Esophagus muscularis mucosa (tissue), 4 donors: Measurements from ENCODE around the gene DMAC2. TPM values are rescaled to one million over a fixed set of nuclear protein-coding genes. Genes with fewer than 3 reads are reported as not detected.

Experiments used
- DNase-seq: peaks from one replicate; pipeline ENCODE4 v3.0.0-alpha.2; 2017; ENCODE audit errors: extremely low spot score
- H3K27ac ChIP-seq, 4 donors: fragments of 200-600 bp; sonication (generic); replicated peaks in 1 of 4; 1 replicate in 3 of 4; 2 replicates in 1 of 4; pipeline ENCODE4 v1.5.1; 2016 to 2019; ENCODE audit warnings: mild to moderate bottlenecking in 1 of 4
- H3K27me3 ChIP-seq, 4 donors: fragments of 200-600 bp; sonication (generic); one replicate each; pipeline versions ENCODE4 v1.5.1 to v1.6.0; 2016 to 2019
- H3K36me3 ChIP-seq, 4 donors: fragments of 200-600 bp; sonication (generic); one replicate each; pipeline ENCODE4 v1.5.1; 2016 to 2019
- H3K4me1 ChIP-seq, 4 donors: fragments of 200-600 bp; sonication (generic); one replicate each; pipeline ENCODE4 v1.5.1; 2016 to 2019
- H3K4me3 ChIP-seq, 4 donors: fragments of 200-600 bp; sonication (generic); 1 replicate in 2 of 4; 2 replicates in 2 of 4; pipeline ENCODE4 v1.5.1; 2016 to 2019; ENCODE audit warnings: mild to moderate bottlenecking in 4 of 4, moderate library complexity in 1 of 4
- H3K9me3 ChIP-seq, 4 donors: fragments of 200-600 bp; sonication (generic); 1 replicate in 3 of 4; 2 replicates in 1 of 4; pipeline ENCODE4 v1.5.1; 2016 to 2019
- EP300 ChIP-seq: sonication (generic); formaldehyde crosslinking; IDR thresholded peaks from one replicate; pipeline ENCODE4 v1.6.1; 2017; ENCODE audit warnings: antibody characterized with exemption
- POLR2A ChIP-seq: fragments of 450-650 bp; IDR thresholded peaks from one replicate; pipeline ENCODE4 v1.6.1; 2017; ENCODE audit warnings: antibody characterized with exemption, moderate library complexity, mild to moderate bottlenecking, low read depth
- POLR2AphosphoS5 ChIP-seq, 2 donors: sonication (generic); formaldehyde crosslinking; IDR thresholded peaks; one replicate each; pipeline ENCODE4 v1.6.1; 2017; ENCODE audit warnings: antibody characterized with exemption in 2 of 2
- WGBS: methylation state at CpG from one replicate; pipeline ENCODE4 v1.1.5; 2018; 5-methylcytosine and 5-hydroxymethylcytosine counted together
- intact Hi-C: fragments of 100-400 bp; cut with DNase I; formaldehyde crosslinking; loops from one replicate; pipeline ENCODE4 v1.15.1; 2023
- total RNA-seq, 4 donors: library from RNA; depleted of rRNA; stranded (reverse); fragments of >200 nt; gene quantifications; one replicate each; pipeline versions ENCODE4 v1.1.0 to v1.2.1, GENCODE V29; 2016
- TF ChIP-seq, protein P1 (sequence below), 3 experiments: fragments of 200-600 bp in 2 of 3; fragments of 450-650 bp in 1 of 3; sonication (generic) in 2 of 3; IDR thresholded peaks; one replicate each; pipeline ENCODE4 v1.5.1; 2017 to 2019; ENCODE audit warnings: antibody characterized with exemption in 3 of 3, mild to moderate bottlenecking in 2 of 3, moderate library complexity in 1 of 3

DMAC2 gene
- total RNA-seq, 4 donors from 2014 or later = 41.9 to 70.6 (median 61.2) TPM

DNA sequence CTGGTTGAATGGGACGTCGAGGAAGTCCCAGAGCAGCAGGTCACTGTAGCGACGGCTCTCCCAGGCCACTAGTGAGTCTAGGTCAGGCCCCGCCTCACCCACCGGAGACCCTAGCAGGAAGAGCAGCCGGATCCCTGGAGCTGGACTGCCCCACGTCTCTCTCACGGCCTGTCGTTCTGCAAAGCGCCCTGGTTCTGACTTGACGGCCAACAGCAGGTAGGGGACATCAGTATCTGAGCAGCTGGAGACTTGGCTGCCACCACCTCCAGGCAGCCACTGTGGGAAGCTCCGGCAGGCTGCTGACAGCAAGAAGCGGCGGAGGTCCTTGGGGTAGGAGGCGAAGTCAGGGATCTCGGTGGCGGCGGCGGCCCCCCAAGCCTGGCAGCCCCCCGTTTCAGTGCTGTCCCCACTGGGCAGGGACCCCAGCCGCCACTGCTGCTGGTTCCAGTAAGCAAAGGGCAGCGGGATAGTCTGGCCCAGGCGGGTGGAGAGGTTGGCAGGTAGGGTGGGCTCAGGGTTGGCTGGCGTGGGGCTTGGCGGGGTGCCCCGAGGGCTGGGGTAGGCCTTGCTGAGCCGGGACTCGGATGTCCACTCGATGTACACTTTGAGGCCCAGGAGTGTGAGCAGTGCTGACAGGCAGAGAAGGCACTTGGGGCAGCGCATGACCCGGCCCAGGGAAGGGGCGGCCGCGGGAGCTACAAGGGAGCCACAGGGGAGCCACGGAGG is 13.4 kb downstream of the DMAC2 start:
- 69% methylated on average over 7 of the region's 36 CpGs for WGBS
- intact Hi-C loops = loop anchor here (5.0 kb wide), 1 partner anchor 74 kb away; the partner anchor contains the start of gene TGFB1
- Histone ChIP-seq H3K9me3 (no peaks in the 10 kb centered on the region), H3K4me1 (peaks cover 45 to 56% (median 48%) of the 10 kb centered on the region in 4 donors), H3K4me3 (peak overlapping the region; percentile 56 to 71 (median 62)), H3K27me3 (no peaks in the 10 kb centered on the region), H3K27ac (peak overlapping the region; percentile 82 to 86 (median 86)), H3K36me3 (peaks cover 30 to 66% (median 55%) of the 10 kb centered on the region in 4 donors)
- DNase-seq = no peak
- TF ChIP-seq, protein P1, sequence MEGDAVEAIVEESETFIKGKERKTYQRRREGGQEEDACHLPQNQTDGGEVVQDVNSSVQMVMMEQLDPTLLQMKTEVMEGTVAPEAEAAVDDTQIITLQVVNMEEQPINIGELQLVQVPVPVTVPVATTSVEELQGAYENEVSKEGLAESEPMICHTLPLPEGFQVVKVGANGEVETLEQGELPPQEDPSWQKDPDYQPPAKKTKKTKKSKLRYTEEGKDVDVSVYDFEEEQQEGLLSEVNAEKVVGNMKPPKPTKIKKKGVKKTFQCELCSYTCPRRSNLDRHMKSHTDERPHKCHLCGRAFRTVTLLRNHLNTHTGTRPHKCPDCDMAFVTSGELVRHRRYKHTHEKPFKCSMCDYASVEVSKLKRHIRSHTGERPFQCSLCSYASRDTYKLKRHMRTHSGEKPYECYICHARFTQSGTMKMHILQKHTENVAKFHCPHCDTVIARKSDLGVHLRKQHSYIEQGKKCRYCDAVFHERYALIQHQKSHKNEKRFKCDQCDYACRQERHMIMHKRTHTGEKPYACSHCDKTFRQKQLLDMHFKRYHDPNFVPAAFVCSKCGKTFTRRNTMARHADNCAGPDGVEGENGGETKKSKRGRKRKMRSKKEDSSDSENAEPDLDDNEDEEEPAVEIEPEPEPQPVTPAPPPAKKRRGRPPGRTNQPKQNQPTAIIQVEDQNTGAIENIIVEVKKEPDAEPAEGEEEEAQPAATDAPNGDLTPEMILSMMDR (IDR thresholded peaks at IDR 0.05) = no peak
- TF ChIP-seq POLR2A (no peak), POLR2AphosphoS5 (IDR thresholded peaks at IDR 0.05) (no peak), EP300 (no peak)

DNA sequence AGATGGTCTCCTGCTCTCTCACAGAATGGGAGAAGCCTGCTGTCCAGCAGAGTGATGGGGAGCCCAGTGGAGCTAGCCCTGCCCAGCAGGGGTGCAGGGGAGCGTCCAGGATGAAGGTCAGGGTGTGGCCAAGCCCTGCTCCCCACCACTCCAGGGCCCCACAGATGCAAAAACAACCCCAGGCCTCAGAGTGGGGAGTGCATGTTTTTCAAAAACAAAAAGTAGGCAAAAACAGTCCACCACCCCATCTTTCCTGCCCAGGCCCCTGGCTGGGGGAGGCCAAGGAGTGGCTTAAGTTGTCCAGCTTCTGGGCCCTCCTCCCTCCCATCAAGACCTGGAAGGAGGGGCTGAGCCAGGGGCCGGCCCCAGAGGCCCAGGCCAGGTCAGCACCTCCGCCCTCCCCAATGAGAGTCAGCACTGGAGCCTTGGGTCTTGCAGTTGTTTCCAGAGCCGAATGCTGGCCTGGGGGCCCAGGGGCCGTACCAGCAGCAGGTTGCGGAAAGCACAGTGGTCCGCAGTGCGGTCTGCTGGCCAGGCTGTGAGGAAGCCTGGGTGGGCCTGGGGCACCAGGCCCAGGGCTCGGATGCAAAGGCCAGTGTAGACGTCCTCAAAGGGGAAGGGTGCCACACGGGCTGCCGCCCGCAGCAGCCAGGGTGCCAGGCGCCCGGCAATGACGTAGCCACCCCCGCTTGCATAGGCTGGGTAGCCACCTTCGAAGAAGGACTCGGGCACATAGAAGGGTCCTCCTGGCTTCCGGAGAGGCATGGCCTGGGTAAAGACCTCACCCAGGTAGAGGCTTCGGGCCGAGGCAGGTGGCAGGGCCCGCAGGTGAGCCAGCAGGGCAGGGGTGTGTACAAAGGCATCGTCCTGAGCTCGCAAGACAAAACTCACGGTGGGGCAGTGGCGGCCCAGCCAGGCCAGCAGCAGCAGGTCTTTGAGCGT is 14.3 kb downstream of the DMAC2 start:
- peak overlapping the region in 1 of 4 donors; percentile 82 for H3K27ac ChIP-seq
- intact Hi-C loops = loop anchor here (5.0 kb wide), 1 partner anchor 73 kb away; the partner anchor contains the start of gene TGFB1
- DNase-seq = no peak
- no peaks in the 10 kb centered on the region for H3K9me3 ChIP-seq
- H3K27me3 ChIP-seq = no peaks in the 10 kb centered on the region
- TF ChIP-seq, protein P1 (IDR thresholded peaks at IDR 0.05) = no peak
- 92% methylated on average over 8 of the region's 28 CpGs for WGBS
- H3K4me1 ChIP-seq = peaks cover 42 to 56% (median 45%) of the 10 kb centered on the region in 4 donors
- H3K36me3 ChIP-seq = peaks cover 25 to 66% (median 58%) of the 10 kb centered on the region in 4 donors
- no peak overlapping the region for H3K4me3 ChIP-seq

DNA sequence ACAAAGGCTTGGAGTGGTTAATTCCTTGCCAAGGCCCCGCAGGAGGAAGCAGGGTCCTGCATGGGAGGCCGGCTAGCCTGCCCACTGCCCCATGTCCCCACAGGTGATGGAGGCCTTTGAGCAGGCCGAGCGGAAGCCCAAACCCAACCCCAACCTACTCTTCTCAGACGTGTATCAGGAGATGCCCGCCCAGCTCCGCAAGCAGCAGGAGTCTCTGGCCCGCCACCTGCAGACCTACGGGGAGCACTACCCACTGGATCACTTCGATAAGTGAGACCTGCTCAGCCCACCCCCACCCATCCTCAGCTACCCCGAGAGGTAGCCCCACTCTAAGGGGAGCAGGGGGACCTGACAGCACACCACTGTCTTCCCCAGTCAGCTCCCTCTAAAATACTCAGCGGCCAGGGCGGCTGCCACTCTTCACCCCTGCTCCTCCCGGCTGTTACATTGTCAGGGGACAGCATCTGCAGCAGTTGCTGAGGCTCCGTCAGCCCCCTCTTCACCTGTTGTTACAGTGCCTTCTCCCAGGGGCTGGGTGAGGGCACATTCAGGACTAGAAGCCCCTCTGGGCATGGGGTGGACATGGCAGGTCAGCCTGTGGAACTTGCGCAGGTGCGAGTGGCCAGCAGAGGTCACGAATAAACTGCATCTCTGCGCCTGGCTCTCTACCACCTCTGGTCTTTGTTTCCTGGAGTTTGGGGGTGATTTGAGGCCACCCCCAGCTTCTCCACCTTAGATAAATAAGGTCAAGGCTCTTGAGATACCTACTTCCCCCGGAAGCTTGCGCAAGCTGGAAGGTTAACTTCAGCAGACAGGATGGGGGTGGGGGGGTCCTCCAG is 15.2 kb downstream of the DMAC2 start:
- Histone ChIP-seq H3K4me1 (peaks cover 42 to 56% (median 45%) of the 10 kb centered on the region in 4 donors), H3K36me3 (peaks cover 34 to 72% (median 64%) of the 10 kb centered on the region in 4 donors), H3K27me3 (no peaks in the 10 kb centered on the region), H3K9me3 (no peaks in the 10 kb centered on the region), H3K27ac (no peak overlapping the region), H3K4me3 (no peak overlapping the region)
- 86% methylated on average over 17 of the region's 21 CpGs for WGBS
- intact Hi-C loops = loop anchor here (5.0 kb wide), 1 partner anchor 72 kb away; the partner anchor contains the start of gene TGFB1
- DNase-seq = no peak
- TF ChIP-seq POLR2A (no peak), POLR2AphosphoS5 (IDR thresholded peaks at IDR 0.05) (no peak), EP300 (no peak)
- TF ChIP-seq, protein P1 (IDR thresholded peaks at IDR 0.05) = no peak

DNA sequence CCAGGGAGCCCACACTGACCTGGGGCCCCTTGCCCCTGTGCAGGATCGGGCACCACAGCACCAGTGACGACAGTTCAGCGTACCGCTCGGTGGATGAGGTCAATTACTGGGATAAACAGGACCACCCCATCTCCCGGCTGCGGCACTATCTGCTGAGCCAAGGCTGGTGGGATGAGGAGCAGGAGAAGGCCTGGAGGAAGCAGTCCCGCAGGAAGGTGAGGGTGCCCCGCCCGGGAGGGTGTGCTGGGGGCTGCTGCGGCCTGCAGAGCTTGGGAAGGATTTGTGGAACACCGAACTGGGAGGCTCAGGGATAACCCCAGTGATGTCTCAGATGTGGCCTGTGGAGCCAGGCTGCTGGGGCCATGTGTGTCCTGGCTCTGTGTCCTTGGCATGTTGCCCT is 16.8 kb downstream of the DMAC2 start:
- 93% methylated on average over 12 of the region's 12 CpGs for WGBS
- Histone ChIP-seq H3K27ac (no peak overlapping the region), H3K4me3 (no peak overlapping the region), H3K4me1 (peaks cover 32 to 44% (median 33%) of the 10 kb centered on the region in 4 donors), H3K36me3 (peaks cover 47 to 84% (median 80%) of the 10 kb centered on the region in 4 donors), H3K27me3 (no peaks in the 10 kb centered on the region), H3K9me3 (no peaks in the 10 kb centered on the region)
- DNase-seq = no peak
- TF ChIP-seq, protein P1 (IDR thresholded peaks at IDR 0.05) = no peak
- TF ChIP-seq EP300 (no peak), POLR2A (no peak), POLR2AphosphoS5 (IDR thresholded peaks at IDR 0.05) (no peak)
- intact Hi-C loops = no loop called here
